ENCODE results near the gene DYSF.
"Not testable (repeated sequence)": the region's sequence is repeated elsewhere in the genome, so short reads cannot be mapped to it uniquely, and the experiment has no call there.

DYSF gene

GRCh38 chr2:71453404-71454220, at the start of gene DYSF:
TSS of gene DYSF (plus strand) at chr2:71453561.
- peak; percentile 83 to 86 for DNase-seq
- TF ChIP-seq GATA1 (IDR thresholded peaks at IDR 0.05; ENCODE audit: low read depth, low read length) = no peak
- no peak for TF ChIP-seq POLR2A (IDR thresholded peaks at IDR 0.05; ENCODE audit: low read length)

- no peak for DNase-seq
These were observed 43.8 kb upstream of the DYSF start for GRCh38 chr2:71409611-71410010.

GRCh38 chr2:71410696-71411095, 42.7 kb upstream of the DYSF start:
- DNase-seq = no peak
- TF ChIP-seq POLR2A (IDR thresholded peaks at IDR 0.05; ENCODE audit: low read length) (no peak), GATA1 (IDR thresholded peaks at IDR 0.05; ENCODE audit: low read depth, low read length) (no peak)

More at GRCh38 chr2:71409611-71410010, 43.8 kb upstream of the DYSF start:
- no peak for TF ChIP-seq GATA1 (IDR thresholded peaks at IDR 0.05; ENCODE audit: low read depth, low read length)
- TF ChIP-seq POLR2A (IDR thresholded peaks at IDR 0.05; ENCODE audit: low read length) = no peak

GRCh38 chr2:71416866-71417265, 36.5 kb upstream of the DYSF start:
- not testable (repeated sequence) for DNase-seq

- peak; percentile 29 to 42 for DNase-seq
- no peak for TF ChIP-seq GATA1 (IDR thresholded peaks at IDR 0.05; ENCODE audit: low read depth, low read length)
- TF ChIP-seq POLR2A (IDR thresholded peaks at IDR 0.05; ENCODE audit: low read length) = no peak
These were observed 35.8 kb upstream of the DYSF start for GRCh38 chr2:71417300-71418202.

GRCh38 chr2:71419145-71419544, 34.2 kb upstream of the DYSF start:
- DNase-seq = peak; percentile 7 to 17
- TF ChIP-seq GATA1 (IDR thresholded peaks at IDR 0.05; ENCODE audit: low read depth, low read length) (no peak), POLR2A (IDR thresholded peaks at IDR 0.05; ENCODE audit: low read length) (no peak)

GRCh38 chr2:71419976-71420375, 33.4 kb upstream of the DYSF start:
- DNase-seq = peak in 1 of 2 experiments; percentile 12
- TF ChIP-seq GATA1 (IDR thresholded peaks at IDR 0.05; ENCODE audit: low read depth, low read length) (no peak), POLR2A (IDR thresholded peaks at IDR 0.05; ENCODE audit: low read length) (no peak)

GRCh38 chr2:71422786-71423185, 30.6 kb upstream of the DYSF start:
- TF ChIP-seq GATA1 (IDR thresholded peaks at IDR 0.05; ENCODE audit: low read depth, low read length) = no peak
- TF ChIP-seq POLR2A (IDR thresholded peaks at IDR 0.05; ENCODE audit: low read length) = no peak
- no peak for DNase-seq

- no peak for TF ChIP-seq POLR2A (IDR thresholded peaks at IDR 0.05; ENCODE audit: low read length)
- no peak for TF ChIP-seq GATA1 (IDR thresholded peaks at IDR 0.05; ENCODE audit: low read depth, low read length)
- no peak for DNase-seq
These were observed 29.4 kb upstream of the DYSF start for GRCh38 chr2:71423817-71424420.

- TF ChIP-seq GATA1 (IDR thresholded peaks at IDR 0.05; ENCODE audit: low read depth, low read length) = no peak
- no peak for TF ChIP-seq POLR2A (IDR thresholded peaks at IDR 0.05; ENCODE audit: low read length)
- DNase-seq = no peak
These were observed 26.6 kb upstream of the DYSF start for GRCh38 chr2:71426721-71427120.

- no peak for DNase-seq
- TF ChIP-seq POLR2A (IDR thresholded peaks at IDR 0.05; ENCODE audit: low read length) (no peak), GATA1 (IDR thresholded peaks at IDR 0.05; ENCODE audit: low read depth, low read length) (no peak)
These were observed 24.6 kb upstream of the DYSF start for GRCh38 chr2:71428472-71429383.

GRCh38 chr2:71445142-71445541, 8.2 kb upstream of the DYSF start:
- DNase-seq = not testable (repeated sequence)

GRCh38 chr2:71446505-71446904, 6.9 kb upstream of the DYSF start:
- TF ChIP-seq POLR2A (IDR thresholded peaks at IDR 0.05; ENCODE audit: low read length) = no peak
- TF ChIP-seq GATA1 (IDR thresholded peaks at IDR 0.05; ENCODE audit: low read depth, low read length) = no peak
- DNase-seq = no peak
